NCI-H1417 treated with DMSO at 0.1 percent for 48 hours (cell line): ENCODE measurements around the gene SC5D.

Experiments
- DNase-seq: peaks from one replicate; lab custom pipeline; 2025; lab: John Stamatoyannopoulos, UW

Gene SC5D

GRCh38 chr11:121293288-121293594 lies 670 bp downstream of the SC5D start:
- DNase-seq = no peak

- DNase-seq = no peak
Measured at GRCh38 chr11:121295246-121296029, 2.9 kb downstream of the SC5D start.

GRCh38 chr11:121297872-121298271 lies 5.3 kb downstream of the SC5D start:
- DNase-seq = no peak

DNA sequence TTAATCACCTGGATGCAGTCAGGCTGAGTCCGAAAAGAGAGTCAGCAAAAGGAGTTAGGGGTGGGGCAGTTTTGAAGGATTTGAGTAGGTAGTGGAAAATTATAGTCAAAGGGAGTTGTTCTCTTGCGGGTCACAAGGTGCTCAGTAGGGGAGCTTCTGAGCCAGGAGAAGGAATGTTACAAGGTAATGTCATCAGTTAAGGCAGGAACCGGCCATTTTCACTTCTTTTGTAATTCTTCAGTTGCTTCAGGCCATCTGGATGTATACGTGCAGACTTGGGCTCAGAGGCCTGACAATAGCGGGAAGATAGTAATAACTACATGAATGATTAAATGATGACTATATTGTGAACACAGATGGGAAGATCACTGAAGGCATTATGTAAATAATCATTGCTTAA lies 6.2 kb downstream of the SC5D start:
- no peak for DNase-seq

GRCh38 chr11:121299417-121299816 lies 6.8 kb downstream of the SC5D start:
- no peak for DNase-seq

- no peak for DNase-seq
Measured at GRCh38 chr11:121300313-121300971, 7.9 kb downstream of the SC5D start.

DNA sequence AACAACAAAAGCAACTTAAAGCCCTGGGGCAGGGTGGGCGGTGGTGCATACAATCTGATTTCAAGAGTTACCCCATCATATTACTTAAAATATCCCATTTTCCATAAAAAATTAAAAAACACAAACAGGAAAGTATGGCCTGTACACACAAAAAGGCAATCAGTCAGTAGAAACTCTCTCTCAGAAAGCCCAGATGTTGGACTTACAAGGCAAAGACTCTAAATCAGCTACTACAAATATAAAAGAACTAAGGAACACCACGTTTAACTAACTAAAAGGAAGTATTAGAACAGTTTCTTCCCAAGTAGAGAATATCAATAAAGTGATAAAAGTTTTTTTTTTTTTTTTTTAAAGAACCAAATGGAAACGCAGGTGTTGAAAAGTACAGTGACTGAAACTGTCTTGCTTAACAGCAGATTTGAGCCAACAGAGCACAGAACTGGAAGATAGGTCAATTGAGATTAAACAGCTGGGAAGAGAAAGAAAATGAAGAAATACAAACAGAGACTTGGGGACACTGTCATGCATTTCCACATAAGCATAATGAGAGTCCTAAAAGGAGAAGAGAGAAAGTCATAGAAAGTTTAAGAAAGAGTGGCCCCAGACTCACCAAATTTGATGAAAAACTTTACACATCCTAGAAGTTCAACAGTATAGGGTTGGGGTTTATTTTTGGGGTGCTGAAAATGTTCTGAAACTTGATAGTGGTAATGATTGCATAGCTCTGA lies 8.6 kb downstream of the SC5D start:
- no peak for DNase-seq

DNA sequence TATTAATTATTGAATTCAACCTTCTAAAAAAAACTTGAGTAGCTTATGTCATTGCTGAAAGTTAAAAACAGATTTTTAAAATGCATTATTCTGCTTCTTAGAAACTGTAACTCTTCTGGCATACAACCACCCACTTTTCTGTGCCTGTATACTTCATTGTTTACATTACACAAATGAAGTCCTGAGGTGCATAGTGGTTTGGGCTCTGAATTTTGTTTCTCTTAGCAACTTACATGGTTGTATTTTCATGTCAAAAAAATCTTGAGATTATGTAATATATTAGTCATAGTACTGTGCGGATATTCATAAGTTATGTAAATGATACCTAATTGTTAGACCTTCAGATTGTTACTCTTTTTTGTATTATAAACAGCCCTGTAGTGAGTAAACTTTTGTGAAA lies 12.2 kb downstream of the SC5D start:
- no peak for DNase-seq

DNA sequence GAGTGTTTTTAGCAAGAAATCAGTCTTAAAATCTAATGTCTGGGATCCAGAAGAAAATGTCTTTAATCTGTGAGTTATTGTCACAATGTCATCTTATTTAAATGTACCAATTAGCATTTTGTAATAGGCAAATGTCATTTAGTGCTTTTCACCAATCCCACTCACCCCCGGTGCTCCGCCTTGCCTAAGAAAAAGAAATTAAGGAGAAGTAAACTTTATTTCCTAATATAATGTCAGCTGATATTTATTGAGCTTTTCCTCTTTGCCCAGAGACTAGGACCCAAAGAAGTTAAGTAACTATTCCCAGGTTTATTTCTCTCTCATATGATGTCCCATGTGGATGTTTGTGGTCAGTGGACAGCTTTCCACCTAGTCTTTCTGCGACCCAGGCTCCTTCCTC lies 16.2 kb downstream of the SC5D start:
- DNase-seq = no peak

DNA sequence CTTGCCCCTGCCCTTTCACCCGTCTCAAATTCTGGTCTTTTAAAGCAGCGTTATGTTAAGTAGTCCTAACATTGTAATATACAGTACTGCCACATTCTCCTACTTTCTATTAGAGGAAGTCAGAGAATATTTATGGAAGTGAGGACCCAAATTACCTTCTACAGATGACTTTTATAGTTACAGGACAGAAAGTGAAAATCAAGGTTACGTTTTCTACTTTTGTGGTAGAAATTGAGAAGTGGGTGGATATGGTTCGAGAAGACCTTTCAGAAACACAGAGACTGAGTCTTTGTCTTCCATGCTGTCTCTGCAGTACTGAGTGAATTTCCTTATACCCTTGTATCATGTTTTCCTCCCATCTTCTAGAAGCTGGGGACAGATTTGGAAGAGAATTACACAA lies 17.1 kb downstream of the SC5D start:
- no peak for DNase-seq

- DNase-seq = no peak
Measured at GRCh38 chr11:121310908-121311307, 18.3 kb downstream of the SC5D start.

DNA sequence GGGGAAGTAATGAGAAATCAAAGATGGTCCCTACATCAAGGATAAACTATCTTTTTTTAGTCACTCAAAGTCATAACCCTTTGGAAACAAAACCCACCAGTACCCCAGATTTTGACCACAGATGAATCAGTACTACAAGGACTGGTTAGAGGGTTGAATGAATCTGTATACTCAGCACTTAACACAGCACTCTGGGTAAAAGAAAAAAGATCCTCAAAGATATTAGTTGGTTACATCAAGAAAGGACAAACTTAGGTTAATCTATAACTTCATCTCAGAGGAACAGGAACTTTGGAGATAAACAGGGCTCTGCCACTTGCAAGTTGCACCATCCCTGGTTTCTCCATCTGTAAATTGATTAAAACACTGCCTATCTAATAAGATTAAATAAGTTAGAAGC lies 18.8 kb downstream of the SC5D start:
- no peak for DNase-seq

DNA sequence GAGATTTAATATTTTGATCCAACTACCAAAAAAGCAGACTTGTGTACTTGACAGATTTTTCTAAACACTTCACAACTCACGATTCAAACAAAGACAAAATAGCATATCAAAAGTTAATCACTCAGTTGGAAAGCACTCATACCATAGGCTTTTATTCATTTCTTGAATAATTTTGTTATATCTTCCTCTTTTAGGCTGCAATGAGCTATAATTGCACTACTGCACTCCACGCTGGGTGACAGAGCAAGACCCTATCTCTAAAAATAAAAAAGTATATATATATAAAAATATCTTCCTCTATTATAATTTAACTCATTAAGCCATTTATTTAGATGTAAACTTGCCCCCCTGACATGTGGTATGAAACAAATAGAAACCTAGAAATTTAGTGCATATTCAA lies 19.9 kb downstream of the SC5D start:
- no peak for DNase-seq

- DNase-seq = peak; percentile 60
Measured at GRCh38 chr11:121318848-121319834, 26.6 kb downstream of the SC5D start.

GRCh38 chr11:121321614-121322243 lies 29.2 kb downstream of the SC5D start:
- DNase-seq = no peak

DNA sequence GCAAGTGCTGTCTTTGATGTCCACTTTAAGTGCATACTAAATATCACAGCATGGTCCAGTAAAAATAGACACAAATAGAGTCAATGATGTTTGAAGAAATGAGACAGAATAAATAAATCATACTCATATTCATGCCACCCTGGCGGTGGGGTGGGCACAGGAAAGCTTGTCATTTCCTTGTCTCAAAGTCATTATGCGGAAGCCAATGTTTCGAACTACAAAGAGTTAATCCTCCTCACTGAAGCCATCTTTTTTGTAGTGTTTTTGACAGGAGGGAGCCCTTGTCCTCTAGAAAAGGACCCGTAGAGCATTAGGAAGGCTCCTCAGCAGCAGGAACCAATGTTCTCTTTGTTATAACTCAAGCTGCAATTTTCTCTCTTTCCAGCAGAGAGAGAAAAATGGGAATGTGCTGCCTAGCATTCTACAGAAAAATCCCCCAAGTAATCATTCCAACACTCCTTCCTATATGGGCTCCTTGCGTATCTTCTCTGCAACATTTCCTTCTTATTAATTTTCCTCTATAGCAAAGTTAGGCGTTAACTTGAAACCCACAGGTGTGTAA lies 30.6 kb downstream of the SC5D start:
- no peak for DNase-seq

DNA sequence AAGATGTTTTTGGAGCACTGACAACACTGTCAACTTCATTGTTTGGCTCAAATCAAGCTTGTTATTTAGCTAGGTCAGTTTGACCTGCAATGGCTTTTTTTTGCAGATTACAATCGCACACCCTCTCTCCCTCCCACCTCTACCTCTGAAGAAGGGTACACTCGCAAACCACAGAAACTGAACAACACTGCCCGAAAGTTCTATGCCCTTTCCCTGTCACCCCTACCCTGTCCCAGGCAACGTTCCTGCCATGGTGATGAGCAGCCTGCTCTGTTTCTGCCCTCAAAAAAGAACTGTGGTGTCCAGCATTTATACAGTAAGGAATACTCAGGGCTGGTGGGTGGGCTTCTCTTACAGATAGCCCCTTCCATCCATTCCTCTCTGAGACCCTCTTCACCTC lies 33.7 kb downstream of the SC5D start:
- DNase-seq = no peak

DNA sequence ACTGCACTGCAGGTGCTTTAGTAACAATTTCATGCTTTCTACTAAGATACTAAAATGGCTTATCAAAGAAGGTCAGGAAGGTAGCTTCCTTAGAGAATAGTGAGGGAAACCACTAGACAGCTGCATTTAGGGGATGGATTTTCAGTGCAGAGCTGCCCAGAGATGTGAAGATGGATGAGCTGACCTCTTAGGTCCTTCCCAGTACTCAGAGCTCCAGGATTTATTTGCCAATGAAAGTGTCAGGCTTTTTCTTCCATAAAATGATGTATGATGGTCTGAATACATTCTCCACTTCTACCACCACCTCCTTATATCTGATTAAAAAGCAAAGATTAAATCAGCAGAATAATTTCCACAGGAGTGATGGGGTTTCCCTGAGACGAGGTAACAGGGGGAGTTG lies 35.0 kb downstream of the SC5D start:
- DNase-seq = no peak

DNA sequence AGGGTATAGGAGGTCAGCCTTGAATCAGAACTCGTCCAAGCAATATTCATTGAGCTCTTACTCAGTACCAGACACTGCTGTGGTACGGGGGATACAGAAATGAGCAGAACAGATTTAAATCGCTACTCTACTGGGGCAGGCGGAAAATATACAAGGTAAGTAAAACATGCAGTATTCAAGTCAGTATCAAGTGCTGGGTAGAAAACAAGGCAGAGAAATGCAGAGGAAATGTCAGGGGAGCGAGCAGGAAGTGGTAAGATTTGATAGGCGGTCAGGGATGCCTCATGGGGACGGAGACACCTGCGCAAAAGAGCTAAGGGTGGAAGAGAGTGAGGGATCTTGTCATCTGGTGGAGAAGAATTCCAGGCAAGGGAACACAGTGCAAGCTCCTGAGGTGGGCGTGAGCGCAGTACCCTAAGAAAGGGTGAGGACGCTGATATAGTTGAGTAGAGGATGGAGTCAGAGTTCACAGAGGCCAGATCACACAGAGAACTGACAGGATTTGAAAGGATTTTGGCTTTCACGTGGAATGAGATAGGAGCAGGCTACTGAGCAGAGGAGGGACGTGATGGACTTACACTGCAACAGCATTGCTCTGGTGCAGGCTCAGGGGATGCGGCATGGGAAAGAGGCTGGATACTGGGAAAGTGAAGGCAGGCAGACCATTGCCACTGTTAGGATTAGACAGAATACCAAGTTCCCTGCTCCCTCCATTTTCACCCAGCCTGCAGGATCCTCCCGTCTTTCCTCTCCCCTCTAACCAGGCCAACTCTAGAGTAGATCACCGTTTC lies 35.8 kb downstream of the SC5D start:
- DNase-seq = no peak

DNA sequence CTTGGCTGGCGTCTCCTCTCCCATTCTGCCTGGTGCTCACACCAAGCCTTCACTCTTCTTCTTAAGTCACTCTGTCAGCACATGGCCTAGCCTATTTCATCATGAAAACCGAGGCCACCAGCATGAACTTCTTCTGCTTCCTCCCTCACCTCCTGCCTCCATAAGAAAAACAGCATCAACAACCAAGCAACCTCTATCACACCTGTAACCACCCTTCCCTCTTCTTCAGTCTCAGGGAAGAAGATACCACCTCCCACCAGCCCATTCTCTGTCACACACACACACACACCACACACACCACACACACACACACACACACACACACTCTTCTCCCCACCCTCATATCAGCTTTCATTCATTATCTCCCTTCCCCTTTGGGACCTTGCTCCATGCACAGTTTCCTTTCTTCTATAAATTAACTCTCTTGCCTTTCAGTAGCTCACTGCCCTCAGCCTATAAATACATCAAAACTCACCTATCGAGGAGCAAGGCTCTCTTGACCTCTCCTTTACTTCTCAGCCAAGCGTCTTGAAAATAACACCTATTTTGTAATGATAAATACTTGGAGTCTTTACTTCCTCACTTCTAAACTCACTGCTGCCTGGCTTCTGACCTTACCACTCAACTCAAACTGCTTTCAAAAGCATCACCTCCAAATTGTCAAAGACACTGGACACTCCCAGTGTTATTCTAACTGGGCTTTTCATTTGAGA lies 36.6 kb downstream of the SC5D start:
- no peak for DNase-seq
